ENCODE measurements around the gene FNDC3B. TPM values are rescaled to one million over a fixed set of nuclear protein-coding genes. Genes with fewer than 3 reads are reported as not detected.

The FNDC3B gene
- total and polyA plus RNA-seq, 5 donors from 2014 or later, result 6.8 to 31.8 (median 11.7) TPM

DNA sequence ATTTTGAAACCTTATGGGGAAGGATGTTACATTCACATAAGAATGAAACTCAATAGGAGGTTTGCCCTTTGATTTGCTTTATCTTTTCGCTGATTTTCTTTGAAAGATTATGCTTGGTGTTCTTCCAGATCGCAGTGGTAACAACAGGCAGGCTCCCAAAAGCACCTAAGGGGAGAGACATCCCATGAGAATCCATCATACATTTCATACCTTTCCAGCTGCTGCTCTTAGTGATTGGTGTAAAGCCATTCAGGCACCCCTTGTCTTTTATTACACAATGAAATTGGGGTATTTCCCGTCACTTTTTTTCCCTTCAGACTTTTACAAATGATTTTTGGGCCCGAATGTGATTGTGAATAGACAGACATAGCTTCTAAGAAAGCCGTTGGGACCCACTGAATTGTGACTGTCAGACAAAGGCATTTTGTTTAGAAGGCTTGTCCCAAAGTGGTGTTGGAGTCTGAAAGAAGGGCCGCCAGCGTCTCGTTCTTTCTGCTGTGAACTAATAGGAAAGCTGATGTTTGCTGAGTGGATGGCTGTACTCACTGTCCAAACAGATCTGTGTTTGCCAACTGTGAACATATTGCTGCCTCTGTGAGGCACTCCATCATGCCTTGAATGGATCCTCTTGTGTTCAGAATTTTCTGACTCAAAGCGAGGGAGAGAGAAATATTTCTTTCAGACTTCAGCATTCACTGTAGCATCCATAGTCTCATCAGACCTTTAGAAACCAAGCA is 164.3 kb downstream of the FNDC3B start:
- Histone ChIP-seq H3K4me3 (ENCODE audit: low read depth, low read length) (no peak overlapping the region), H3K27ac (ENCODE audit: insufficient read depth, low read length, poor library complexity, severe bottlenecking) (no peak overlapping the region), H3K27me3 (ENCODE audit: control insufficient read depth, insufficient read depth, low read length) (no peaks in the 10 kb centered on the region), H3K36me3 (ENCODE audit: control insufficient read depth, insufficient read depth, low read length) (no peaks in the 10 kb centered on the region), H3K9me3 (ENCODE audit: control insufficient read depth in 2 of 2, low read length in 2 of 2) (peaks cover 13 to 19% of the 10 kb centered on the region in 2 experiments), H3K4me1 (ENCODE audit: control insufficient read depth, insufficient read depth, low read length, poor library complexity, severe bottlenecking) (no peaks in the 10 kb centered on the region)
- ATAC-seq (ENCODE audit: low read depth in 2 of 2) (no peak), DNase-seq (no peak)
- Mint-ChIP-seq H3K36me3 (peaks cover 46% of the 10 kb centered on the region), H3K27me3 (peaks cover 4% of the 10 kb centered on the region), H3K4me1 (peaks cover 0 to 11% (median 3%) of the 10 kb centered on the region in 4 donors), H3K27ac (no peak overlapping the region), H3K9me3 (peaks cover 1 to 33% (median 16%) of the 10 kb centered on the region in 7 donors), H3K4me3 (no peak overlapping the region)

- Histone ChIP-seq H3K9me3 (ENCODE audit: control insufficient read depth in 2 of 2, low read length in 2 of 2) (peaks cover 13 to 19% of the 10 kb centered on the region in 2 experiments), H3K27ac (ENCODE audit: insufficient read depth, low read length, poor library complexity, severe bottlenecking) (no peak overlapping the region), H3K4me3 (ENCODE audit: low read depth, low read length) (no peak overlapping the region), H3K27me3 (ENCODE audit: control insufficient read depth, insufficient read depth, low read length) (no peaks in the 10 kb centered on the region), H3K4me1 (ENCODE audit: control insufficient read depth, insufficient read depth, low read length, poor library complexity, severe bottlenecking) (no peaks in the 10 kb centered on the region), H3K36me3 (ENCODE audit: control insufficient read depth, insufficient read depth, low read length) (no peaks in the 10 kb centered on the region)
- peaks cover 42% of the 10 kb centered on the region for H3K36me3 Mint-ChIP-seq
- H3K9me3 Mint-ChIP-seq, result peaks cover 0 to 33% (median 16%) of the 10 kb centered on the region in 7 donors
- peaks cover 0 to 11% (median 3%) of the 10 kb centered on the region in 4 donors for H3K4me1 Mint-ChIP-seq
- H3K4me3 Mint-ChIP-seq, result no peak overlapping the region
- ATAC-seq (ENCODE audit: low read depth in 2 of 2), result no peak
- no peak for DNase-seq
- H3K27me3 Mint-ChIP-seq, result peaks cover 4% of the 10 kb centered on the region
- H3K27ac Mint-ChIP-seq, result no peak overlapping the region
Measured at GRCh38 chr3:172204716-172205115, 165.3 kb downstream of the FNDC3B start.

DNA sequence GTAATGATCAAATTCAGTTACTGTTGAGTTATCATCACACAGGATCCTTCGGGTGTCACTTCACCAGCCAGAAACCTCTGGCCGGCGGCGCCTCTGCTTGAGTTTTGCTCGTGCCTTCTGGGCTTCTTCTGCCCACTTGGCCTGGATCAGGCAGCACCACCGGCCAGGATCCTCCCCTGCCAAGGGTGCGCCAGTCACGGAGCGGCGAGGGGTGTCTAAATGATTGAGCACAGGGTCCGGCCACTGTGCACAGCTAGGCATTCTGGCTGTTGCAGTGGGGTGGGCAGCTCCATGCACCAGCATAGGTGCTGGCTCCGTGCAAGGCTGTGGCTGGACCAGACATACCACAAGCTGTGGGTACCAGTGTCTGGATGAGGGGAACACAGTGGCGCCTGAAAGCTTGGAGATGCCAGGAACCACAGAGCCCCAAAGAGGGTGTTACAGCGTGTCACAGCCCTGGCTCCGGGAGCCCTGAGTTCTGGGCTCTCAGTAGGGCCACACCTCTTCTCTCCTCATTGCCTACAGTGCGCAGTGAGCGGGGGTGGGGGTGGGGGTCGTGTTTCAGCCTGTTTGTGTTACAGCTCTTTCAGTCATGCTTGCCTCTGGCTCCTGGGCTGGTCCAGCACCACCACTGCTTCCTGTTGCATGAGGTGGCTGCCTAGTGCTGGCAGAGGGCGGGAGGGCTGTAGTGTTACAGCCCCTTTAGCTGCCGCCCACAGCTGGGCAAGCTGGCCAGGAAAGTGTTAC is 169.4 kb downstream of the FNDC3B start:
- Mint-ChIP-seq H3K27ac (no peak overlapping the region), H3K9me3 (peaks cover 0 to 25% (median 9%) of the 10 kb centered on the region in 7 donors), H3K36me3 (peaks cover 21% of the 10 kb centered on the region), H3K27me3 (no peaks in the 10 kb centered on the region), H3K4me1 (peaks cover 0 to 7% (median 0%) of the 10 kb centered on the region in 4 donors), H3K4me3 (no peak overlapping the region)
- Histone ChIP-seq H3K4me3 (ENCODE audit: low read depth, low read length) (no peak overlapping the region), H3K36me3 (ENCODE audit: control insufficient read depth, insufficient read depth, low read length) (no peaks in the 10 kb centered on the region), H3K4me1 (ENCODE audit: control insufficient read depth, insufficient read depth, low read length, poor library complexity, severe bottlenecking) (no peaks in the 10 kb centered on the region), H3K9me3 (ENCODE audit: control insufficient read depth in 2 of 2, low read length in 2 of 2) (peaks cover 13 to 19% of the 10 kb centered on the region in 2 experiments), H3K27ac (ENCODE audit: insufficient read depth, low read length, poor library complexity, severe bottlenecking) (no peak overlapping the region), H3K27me3 (ENCODE audit: control insufficient read depth, insufficient read depth, low read length) (no peaks in the 10 kb centered on the region)
- DNase-seq (no peak), ATAC-seq (ENCODE audit: low read depth in 2 of 2) (no peak)

DNA sequence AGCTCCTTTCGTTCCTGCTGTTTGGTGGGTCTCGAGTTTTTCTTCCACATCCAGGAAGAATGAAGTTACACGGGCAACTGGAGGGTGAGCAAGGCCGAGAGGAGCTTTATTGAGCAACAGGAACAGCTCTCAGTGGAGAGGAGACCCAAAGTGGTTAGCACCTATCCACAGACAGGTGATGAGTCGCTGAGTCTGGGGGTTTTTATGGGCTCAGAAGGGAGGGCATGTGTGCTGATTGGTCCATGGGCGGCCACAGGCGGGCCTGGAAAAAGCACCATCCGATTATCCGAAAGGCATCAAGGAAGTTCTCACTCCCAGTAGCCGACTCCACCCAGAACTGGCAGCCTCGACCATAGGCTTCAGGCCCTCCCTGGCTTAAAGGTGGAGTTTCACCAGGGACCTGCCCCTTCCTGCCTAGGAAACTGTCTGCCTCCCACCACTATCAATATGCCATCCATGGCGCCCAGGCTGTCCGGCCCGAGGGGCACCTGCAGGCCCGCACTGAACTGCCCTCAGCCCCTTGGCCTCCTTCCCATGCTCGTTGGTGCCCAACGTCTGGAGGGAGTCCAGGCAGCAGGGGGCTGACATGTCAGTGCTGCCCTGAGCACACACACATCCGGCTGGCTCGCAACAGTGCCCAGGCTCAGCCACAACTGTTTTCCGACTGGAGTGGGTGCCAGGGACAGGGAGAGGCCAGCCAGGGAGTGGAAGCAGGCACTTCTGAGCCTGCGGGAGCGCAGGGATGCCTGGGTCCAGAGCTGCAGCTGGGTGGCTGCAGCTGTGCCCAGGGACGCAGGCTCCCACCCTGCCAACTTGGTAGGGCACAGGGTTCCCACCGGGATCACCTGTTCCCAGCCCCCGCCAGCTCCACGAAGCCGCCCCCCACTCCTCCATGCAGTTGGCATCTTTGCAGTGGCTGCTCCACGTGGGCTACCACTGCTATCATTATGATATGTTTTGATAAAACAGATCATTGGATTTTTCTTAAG is 170.2 kb downstream of the FNDC3B start:
- no peaks in the 10 kb centered on the region for H3K36me3 ChIP-seq (ENCODE audit: control insufficient read depth, insufficient read depth, low read length)
- peaks cover 1 to 18% (median 4%) of the 10 kb centered on the region in 7 donors for H3K9me3 Mint-ChIP-seq
- H3K4me1 Mint-ChIP-seq, result peaks cover 0 to 3% (median 3%) of the 10 kb centered on the region in 4 donors
- H3K9me3 ChIP-seq (ENCODE audit: control insufficient read depth in 2 of 2, low read length in 2 of 2), result peaks cover 13 to 17% of the 10 kb centered on the region in 2 experiments
- H3K4me1 ChIP-seq (ENCODE audit: control insufficient read depth, insufficient read depth, low read length, poor library complexity, severe bottlenecking), result no peaks in the 10 kb centered on the region
- ATAC-seq (ENCODE audit: low read depth in 2 of 2) (no peak), DNase-seq (no peak)
- no peak overlapping the region for H3K4me3 ChIP-seq (ENCODE audit: low read depth, low read length)
- H3K27me3 ChIP-seq (ENCODE audit: control insufficient read depth, insufficient read depth, low read length), result no peaks in the 10 kb centered on the region
- no peak overlapping the region for H3K4me3 Mint-ChIP-seq
- peak overlapping the region in 1 of 3 donors; percentile 23 for H3K27ac Mint-ChIP-seq
- peaks cover 15% of the 10 kb centered on the region for H3K36me3 Mint-ChIP-seq
- H3K27me3 Mint-ChIP-seq, result no peaks in the 10 kb centered on the region
- no peak overlapping the region for H3K27ac ChIP-seq (ENCODE audit: insufficient read depth, low read length, poor library complexity, severe bottlenecking)

GRCh38 chr3:172210355-172210754 is 171.0 kb downstream of the FNDC3B start:
- Histone ChIP-seq H3K4me3 (ENCODE audit: low read depth, low read length) (no peak overlapping the region), H3K27ac (ENCODE audit: insufficient read depth, low read length, poor library complexity, severe bottlenecking) (no peak overlapping the region), H3K36me3 (ENCODE audit: control insufficient read depth, insufficient read depth, low read length) (no peaks in the 10 kb centered on the region), H3K9me3 (ENCODE audit: control insufficient read depth in 2 of 2, low read length in 2 of 2) (peaks cover 6 to 10% of the 10 kb centered on the region in 2 experiments), H3K27me3 (ENCODE audit: control insufficient read depth, insufficient read depth, low read length) (no peaks in the 10 kb centered on the region), H3K4me1 (ENCODE audit: control insufficient read depth, insufficient read depth, low read length, poor library complexity, severe bottlenecking) (no peaks in the 10 kb centered on the region)
- Mint-ChIP-seq H3K27ac (peak overlapping the region in 1 of 3 donors; percentile 23), H3K4me1 (peaks cover 0 to 6% (median 4%) of the 10 kb centered on the region in 4 donors), H3K4me3 (no peak overlapping the region), H3K36me3 (peaks cover 8% of the 10 kb centered on the region), H3K27me3 (no peaks in the 10 kb centered on the region), H3K9me3 (peaks cover 0 to 15% (median 3%) of the 10 kb centered on the region in 7 donors)
- ATAC-seq (ENCODE audit: low read depth in 2 of 2) (no peak), DNase-seq (no peak)

GRCh38 chr3:172211123-172211522 is 171.7 kb downstream of the FNDC3B start:
- no peaks in the 10 kb centered on the region for H3K4me1 ChIP-seq (ENCODE audit: control insufficient read depth, insufficient read depth, low read length, poor library complexity, severe bottlenecking)
- H3K27ac Mint-ChIP-seq, result no peak overlapping the region
- no peak for DNase-seq
- peaks cover 0 to 9% (median under 1%) of the 10 kb centered on the region in 7 donors for H3K9me3 Mint-ChIP-seq
- peaks cover 5% of the 10 kb centered on the region for H3K36me3 Mint-ChIP-seq
- H3K4me1 Mint-ChIP-seq, result peaks cover 0 to 6% (median 4%) of the 10 kb centered on the region in 4 donors
- no peaks in the 10 kb centered on the region for H3K27me3 Mint-ChIP-seq
- H3K9me3 ChIP-seq (ENCODE audit: control insufficient read depth in 2 of 2, low read length in 2 of 2), result peaks cover 0 to 2% of the 10 kb centered on the region in 2 experiments
- H3K36me3 ChIP-seq (ENCODE audit: control insufficient read depth, insufficient read depth, low read length), result no peaks in the 10 kb centered on the region
- no peak overlapping the region for H3K27ac ChIP-seq (ENCODE audit: insufficient read depth, low read length, poor library complexity, severe bottlenecking)
- no peak for ATAC-seq (ENCODE audit: low read depth in 2 of 2)
- H3K27me3 ChIP-seq (ENCODE audit: control insufficient read depth, insufficient read depth, low read length), result no peaks in the 10 kb centered on the region
- no peak overlapping the region for H3K4me3 ChIP-seq (ENCODE audit: low read depth, low read length)
- no peak overlapping the region for H3K4me3 Mint-ChIP-seq

DNA sequence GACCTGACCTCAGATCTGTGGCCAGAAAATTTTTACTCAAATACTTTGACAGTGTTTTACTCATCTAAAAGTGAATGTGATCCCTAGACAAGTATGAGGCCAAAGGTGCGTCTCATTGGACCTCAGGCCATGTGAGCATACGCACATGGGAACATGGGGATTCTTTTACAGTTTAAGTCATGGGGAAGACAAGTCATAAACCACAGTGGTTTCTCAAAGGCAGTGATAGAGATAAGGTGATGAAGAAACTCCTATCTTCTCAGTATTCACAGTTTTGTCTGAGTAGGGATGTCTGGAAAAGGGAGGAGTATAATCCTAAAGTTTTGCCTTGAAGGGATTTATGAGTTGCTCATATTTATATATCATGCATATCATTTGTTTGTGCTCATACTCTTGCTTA is 173.8 kb downstream of the FNDC3B start:
- H3K4me3 Mint-ChIP-seq, result no peak overlapping the region
- H3K27ac Mint-ChIP-seq, result peak overlapping the region in 1 of 3 donors; percentile 19
- peaks cover 0 to 1% (median 0%) of the 10 kb centered on the region in 7 donors for H3K9me3 Mint-ChIP-seq
- no peak overlapping the region for H3K27ac ChIP-seq (ENCODE audit: insufficient read depth, low read length, poor library complexity, severe bottlenecking)
- ATAC-seq (ENCODE audit: low read depth in 2 of 2), result no peak
- no peaks in the 10 kb centered on the region for H3K27me3 Mint-ChIP-seq
- H3K27me3 ChIP-seq (ENCODE audit: control insufficient read depth, insufficient read depth, low read length), result no peaks in the 10 kb centered on the region
- no peaks in the 10 kb centered on the region for H3K9me3 ChIP-seq (ENCODE audit: control insufficient read depth in 2 of 2, low read length in 2 of 2)
- H3K36me3 ChIP-seq (ENCODE audit: control insufficient read depth, insufficient read depth, low read length), result no peaks in the 10 kb centered on the region
- H3K36me3 Mint-ChIP-seq, result no peaks in the 10 kb centered on the region
- H3K4me1 ChIP-seq (ENCODE audit: control insufficient read depth, insufficient read depth, low read length, poor library complexity, severe bottlenecking), result no peaks in the 10 kb centered on the region
- no peak for DNase-seq
- H3K4me1 Mint-ChIP-seq, result peaks cover 0 to 18% (median 12%) of the 10 kb centered on the region in 4 donors
- no peak overlapping the region for H3K4me3 ChIP-seq (ENCODE audit: low read depth, low read length)
